GM12878 (cell line): Measurements from ENCODE around the gene TGM6. TPM values are rescaled to one million over a fixed set of nuclear protein-coding genes. Genes with fewer than 3 reads are reported as not detected.

Experiments used
- ATAC-seq: fragments of 200-7000 bp; cut with Tn5 transposase; 3 replicates; pipeline ENCODE4 v1.9.1; 2020; ENCODE audit warnings: mild to moderate bottlenecking, moderate library complexity
- BruUV-seq: library from RNA; stranded (reverse); fragments of 400-500 nt; replicated peaks from 2 replicates; lab custom pipeline; 2021; lab: Mats Ljungman, UMichigan
- CTCF ChIA-PET: fragments of 300-600 bp; sonication (Branson Sonifier 250); formaldehyde crosslinking; extraction: SDS; loops from one replicate; lab custom pipeline; 2021; ENCODE audit warnings: inconsistent platforms; lab: Yijun Ruan, JAX
- POLR2A ChIA-PET: fragments of 350-600 bp; formaldehyde crosslinking; extraction: SDS; loops from one replicate; lab custom pipeline; 2021; ENCODE audit warnings: inconsistent platforms; lab: Charles Lee
- RAD21 ChIA-PET: fragments of 300-600 bp; sonication (Branson Sonifier 250); formaldehyde crosslinking; loops from one replicate; lab custom pipeline; 2023; ENCODE audit warnings: antibody characterized with exemption; ENCODE audit not compliant: unreplicated experiment; lab: Charles Lee
- SMC1A ChIA-PET: fragments of 300-600 bp; sonication (Branson Sonifier 250); formaldehyde crosslinking; loops from one replicate; lab custom pipeline; 2023; ENCODE audit not compliant: unreplicated experiment, uncharacterized antibody; lab: Charles Lee
- DNase-seq: peaks from one replicate; pipeline ENCODE4 v3.0.0-alpha.2; 2011; ENCODE audit warnings: low read depth, low spot score
- FAIRE-seq: peaks from 3 replicates; lab custom pipeline; 2011; peaks lifted over from hg19 to GRCh38; lab: Jason Lieb, UNC
- H2AFZ ChIP-seq: 2 replicates; pipeline ENCODE4 v1.6.0; 2011; ENCODE audit warnings: low read depth, low read length, control low read depth; ENCODE audit not compliant: control insufficient read depth
- H3K27ac ChIP-seq: 2 replicates; pipeline ENCODE4 v1.5.1; 2011; ENCODE audit warnings: control low read depth; ENCODE audit not compliant: control insufficient read depth, insufficient read depth
- H3K27me3 ChIP-seq, 2 experiments: replicated peaks in 1 of 2; 2 replicates each; pipeline versions ENCODE4 v1.6.0 to v1.6.1; 2011; ENCODE audit warnings: low read length in 1 of 2; ENCODE audit not compliant: control insufficient read depth in 2 of 2, insufficient read depth in 2 of 2
- H3K36me3 ChIP-seq, 2 experiments: 2 replicates each; pipeline ENCODE4 v1.5.1; 2011; ENCODE audit warnings: low read length in 1 of 2; ENCODE audit not compliant: control insufficient read depth in 2 of 2, insufficient read depth in 2 of 2
- H3K4me1 ChIP-seq: 2 replicates; pipeline ENCODE4 v1.6.1; 2011; ENCODE audit warnings: mild to moderate bottlenecking, low read length, moderate library complexity, mixed read lengths; ENCODE audit not compliant: control insufficient read depth, insufficient read depth
- H3K4me2 ChIP-seq: 2 replicates; pipeline ENCODE4 v1.6.0; 2011; ENCODE audit warnings: control low read depth; ENCODE audit not compliant: control insufficient read depth, insufficient read depth
- H3K4me3 ChIP-seq: fragments of 200-600 bp; sonication (generic); 2 replicates; pipeline ENCODE4 v1.5.1; 2016
- H3K79me2 ChIP-seq: 2 replicates; pipeline ENCODE4 v1.6.0; 2011; ENCODE audit warnings: low read length; ENCODE audit not compliant: control insufficient read depth, insufficient read depth
- H3K9ac ChIP-seq: 2 replicates; pipeline ENCODE4 v1.8.0; 2011; ENCODE audit warnings: low read length, control low read depth, mixed read lengths; ENCODE audit not compliant: control insufficient read depth, insufficient read depth
- H3K9me3 ChIP-seq: replicated peaks from 3 replicates; pipeline ENCODE4 v1.5.1; 2011; ENCODE audit warnings: mild to moderate bottlenecking, low read length; ENCODE audit not compliant: control insufficient read depth, insufficient read depth
- H4K20me1 ChIP-seq: 2 replicates; pipeline ENCODE4 v1.6.0; 2011; ENCODE audit not compliant: control insufficient read depth, insufficient read depth
- BACH1 ChIP-seq: fragments of 450-650 bp; IDR thresholded peaks from 2 replicates; pipeline ENCODE4 v1.6.1; 2017; ENCODE audit warnings: mild to moderate bottlenecking, borderline replicate concordance
- BHLHE40 ChIP-seq, 2 experiments: fragments of 450-650 bp in 1 of 2; IDR thresholded peaks; 2 replicates each; pipeline ENCODE4 v1.6.1; 2011 to 2017; ENCODE audit warnings: low read depth in 2 of 2, borderline replicate concordance in 1 of 2, improper control_type of control experiment in 1 of 2, low read length in 1 of 2, mild to moderate bottlenecking in 1 of 2
- CBFB ChIP-seq: IDR thresholded peaks from 2 replicates; pipeline ENCODE4 v1.6.1; 2016; ENCODE audit warnings: antibody characterized with exemption, low read depth
- HDAC2 ChIP-seq: fragments of 200-600 bp; sonication (generic); IDR thresholded peaks from 2 replicates; pipeline ENCODE4 v1.6.1; 2017
- HDGF ChIP-seq: fragments of 450-650 bp; IDR thresholded peaks from 2 replicates; pipeline ENCODE4 v1.6.1; 2016; ENCODE audit warnings: antibody characterized with exemption
- IKZF1 ChIP-seq: fragments of 450-650 bp; conservative IDR thresholded peaks from 2 replicates; pipeline ENCODE4 v1.6.1; 2017; ENCODE audit warnings: antibody characterized with exemption, mild to moderate bottlenecking
- PML ChIP-seq: IDR thresholded peaks from 2 replicates; pipeline ENCODE4 v1.6.1; 2012; ENCODE audit warnings: low read length, inconsistent platforms
- POLR2A ChIP-seq: IDR thresholded peaks from 2 replicates; pipeline ENCODE4 v1.6.1; 2011; ENCODE audit warnings: low read depth, mild to moderate bottlenecking, low read length
- RCOR1 ChIP-seq: conservative IDR thresholded peaks from 2 replicates; pipeline ENCODE4 v1.6.1; 2012; ENCODE audit warnings: low read depth, low read length, improper control_type of control experiment
- TCF12 ChIP-seq: IDR thresholded peaks from 2 replicates; pipeline ENCODE4 v1.6.1; 2011; ENCODE audit warnings: low read depth, mild to moderate bottlenecking, low read length
- TCF7 ChIP-seq: IDR thresholded peaks from 2 replicates; pipeline ENCODE4 v1.6.1; 2014; ENCODE audit warnings: antibody characterized with exemption, borderline replicate concordance
- ZNF274 ChIP-seq: IDR thresholded peaks from one replicate; pipeline ENCODE4 v1.8.0; 2011; ENCODE audit not compliant: insufficient read length, insufficient read depth
- WGBS: methylation state at CpG from one replicate; pipeline ENCODE4 v1.1.6; 2016; ENCODE audit warnings: low lambda C conversion rate; ENCODE audit not compliant: insufficient replicate concordance, insufficient coverage; ENCODE audit errors: missing lambda C conversion rate; 5-methylcytosine and 5-hydroxymethylcytosine counted together
- in situ Hi-C: fragments of 300-500 bp; cut with MboI; formaldehyde crosslinking; loops from 9 replicates; pipeline ENCODE4 v1.14.3; 2018; ENCODE audit warnings: mixed read lengths
- intact Hi-C: fragments of 100-400 bp; cut with micrococcal nuclease; formaldehyde crosslinking; loops from one replicate; pipeline ENCODE4 v1.14.2; 2022; ENCODE audit not compliant: unreplicated experiment
- polyA plus RNA-seq, 11 experiments: library from polyadenylated mRNA; depleted of rRNA in 4 of 11; unstranded in 6 of 11; stranded (reverse) in 5 of 11; fragments of >200 nt; fragmentation: Nextera tagmentation in 4 of 11; fragmentation: Illumina TruSeq in 1 of 11; extraction: Ambion mirVana in 4 of 11; extraction: Trizol in 1 of 11; gene quantifications; 1 replicate in 1 of 11; 2 replicates in 10 of 11; pipeline versions ENCODE4 v1.2.1 to v1.2.3, GENCODE V29; 2011 to 2016; ENCODE audit warnings: inconsistent platforms in 2 of 11, missing spikeins in 2 of 11, low read depth in 1 of 11
- total RNA-seq, 4 experiments: library from RNA; depleted of rRNA in 3 of 4; stranded (reverse); fragments of >200 nt in 3 of 4; fragmentation: Illumina TruSeq in 1 of 4; extraction: Trizol in 1 of 4; gene quantifications; 2 replicates each; pipeline versions ENCODE4 v1.2.1 to v1.2.3, GENCODE V29; 2013 to 2021
- TF ChIP-seq, protein P1 (sequence below): fragments of 150-350 bp; IDR thresholded peaks from 2 replicates; pipeline ENCODE4 v1.6.1; 2014; ENCODE audit warnings: mild to moderate bottlenecking, low read depth, low read length
- TF ChIP-seq, protein P2 (sequence below): fragments of 450-650 bp; IDR thresholded peaks from 2 replicates; pipeline ENCODE4 v1.6.1; 2017; ENCODE audit warnings: antibody characterized with exemption, mild to moderate bottlenecking, moderate library complexity
- TF ChIP-seq, protein P3 (sequence below): fragments of 450-650 bp; formaldehyde crosslinking; IDR thresholded peaks from 2 replicates; pipeline ENCODE4 v1.4.0; 2022; ENCODE audit warnings: mild to moderate bottlenecking, moderate library complexity

Gene TGM6
- total and polyA plus RNA-seq, 10 of the 15 experiments (the other 5 are each of a cell fraction or from before 2014, with no cell fraction given), result not detected

DNA sequence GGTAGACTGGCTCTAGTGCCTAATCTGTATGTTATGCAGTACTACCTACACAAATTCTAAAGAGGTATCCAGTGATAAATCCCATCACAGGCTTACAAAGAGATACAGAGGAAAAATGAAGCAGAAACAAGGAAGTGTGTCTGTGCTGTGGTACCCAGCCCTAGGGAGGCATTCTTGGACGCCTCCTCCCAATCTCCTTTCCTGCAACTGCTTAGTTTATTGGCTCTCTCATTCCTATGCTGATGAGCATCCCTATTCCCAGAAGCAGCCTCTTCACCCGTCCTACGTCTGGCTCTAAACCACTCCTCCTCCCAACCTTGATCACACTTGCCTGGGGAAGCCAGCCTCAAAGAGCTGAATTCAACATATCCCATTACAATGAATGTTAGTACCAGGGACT lies 34.5 kb upstream of the TGM6 start (continued):
- no peak for TF ChIP-seq RCOR1
- TF ChIP-seq TCF12, result no peak

DNA sequence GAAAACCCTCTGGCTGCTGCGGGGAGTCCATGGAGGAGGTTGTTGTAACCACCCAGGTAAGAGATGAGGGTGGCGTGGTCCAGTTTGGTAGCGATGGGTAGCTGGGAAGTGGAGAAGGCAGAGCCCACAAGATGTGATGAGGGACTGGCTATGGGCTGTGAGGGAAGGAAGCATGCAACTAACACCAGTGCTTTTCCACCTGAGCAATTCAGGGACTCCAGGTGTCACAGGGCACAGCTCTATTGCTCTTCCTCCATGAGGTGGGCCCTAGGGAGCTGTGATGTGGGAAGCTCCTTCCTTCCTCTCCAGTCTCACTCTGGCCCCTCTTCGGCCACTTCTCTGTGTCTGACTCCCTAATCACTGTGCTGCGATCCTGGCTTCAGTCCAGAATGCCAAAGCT lies 32.4 kb upstream of the TGM6 start:
- Histone ChIP-seq H3K79me2 (no peaks in the 10 kb centered on the region), H3K4me1 (no peaks in the 10 kb centered on the region), H3K4me2 (no peak overlapping the region), H3K9ac (no peak overlapping the region), H3K27me3 (peaks cover 0 to 2% of the 10 kb centered on the region in 2 experiments; a peak in 2 of 4 replicates), H2AFZ (no peak overlapping the region), H3K27ac (no peak overlapping the region), H3K4me3 (no peak overlapping the region), H4K20me1 (no peaks in the 10 kb centered on the region), H3K36me3 (no peaks in the 10 kb centered on the region), H3K9me3 (no peaks in the 10 kb centered on the region; the same call in 2 of the 3 replicates)
- ChIA-PET CTCF (interaction anchor here (0.6 to 3.6 kb wide), 3 partner anchors 104 to 140 kb away, joined by 4 to 21 read pairs (median 10); no protein-coding TSS in a partner anchor), POLR2A (no interaction called here), SMC1A (interaction anchor here (0.7 to 0.9 kb wide), 2 partner anchors 47 to 141 kb away, joined by 3 to 4 read pairs; no protein-coding TSS in a partner anchor), RAD21 (interaction anchor here (1.2 kb wide), 1 partner anchor 141 kb away, joined by 5 read pairs; no protein-coding TSS in a partner anchor)
- intact Hi-C loops, result loop anchor here (5.0 kb wide), 1 partner anchor 141 kb away; no protein-coding TSS in a partner anchor
- no TSS peak for BruUV-seq
- FAIRE-seq (no peak), DNase-seq (no peak), ATAC-seq (no peak)
- WGBS, result 33% methylated on average over 5 of the region's 5 CpGs
- in situ Hi-C loops, result no loop called here
- TF ChIP-seq BACH1, result no peak
- TF ChIP-seq ZNF274, result no peak
- TF ChIP-seq, protein P1, sequence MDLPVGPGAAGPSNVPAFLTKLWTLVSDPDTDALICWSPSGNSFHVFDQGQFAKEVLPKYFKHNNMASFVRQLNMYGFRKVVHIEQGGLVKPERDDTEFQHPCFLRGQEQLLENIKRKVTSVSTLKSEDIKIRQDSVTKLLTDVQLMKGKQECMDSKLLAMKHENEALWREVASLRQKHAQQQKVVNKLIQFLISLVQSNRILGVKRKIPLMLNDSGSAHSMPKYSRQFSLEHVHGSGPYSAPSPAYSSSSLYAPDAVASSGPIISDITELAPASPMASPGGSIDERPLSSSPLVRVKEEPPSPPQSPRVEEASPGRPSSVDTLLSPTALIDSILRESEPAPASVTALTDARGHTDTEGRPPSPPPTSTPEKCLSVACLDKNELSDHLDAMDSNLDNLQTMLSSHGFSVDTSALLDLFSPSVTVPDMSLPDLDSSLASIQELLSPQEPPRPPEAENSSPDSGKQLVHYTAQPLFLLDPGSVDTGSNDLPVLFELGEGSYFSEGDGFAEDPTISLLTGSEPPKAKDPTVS, result no peak
- no peak for TF ChIP-seq PML
- no peak for TF ChIP-seq TCF7
- no peak for TF ChIP-seq HDAC2
- no peak for TF ChIP-seq IKZF1
- no peak for TF ChIP-seq TCF12
- TF ChIP-seq, protein P2, sequence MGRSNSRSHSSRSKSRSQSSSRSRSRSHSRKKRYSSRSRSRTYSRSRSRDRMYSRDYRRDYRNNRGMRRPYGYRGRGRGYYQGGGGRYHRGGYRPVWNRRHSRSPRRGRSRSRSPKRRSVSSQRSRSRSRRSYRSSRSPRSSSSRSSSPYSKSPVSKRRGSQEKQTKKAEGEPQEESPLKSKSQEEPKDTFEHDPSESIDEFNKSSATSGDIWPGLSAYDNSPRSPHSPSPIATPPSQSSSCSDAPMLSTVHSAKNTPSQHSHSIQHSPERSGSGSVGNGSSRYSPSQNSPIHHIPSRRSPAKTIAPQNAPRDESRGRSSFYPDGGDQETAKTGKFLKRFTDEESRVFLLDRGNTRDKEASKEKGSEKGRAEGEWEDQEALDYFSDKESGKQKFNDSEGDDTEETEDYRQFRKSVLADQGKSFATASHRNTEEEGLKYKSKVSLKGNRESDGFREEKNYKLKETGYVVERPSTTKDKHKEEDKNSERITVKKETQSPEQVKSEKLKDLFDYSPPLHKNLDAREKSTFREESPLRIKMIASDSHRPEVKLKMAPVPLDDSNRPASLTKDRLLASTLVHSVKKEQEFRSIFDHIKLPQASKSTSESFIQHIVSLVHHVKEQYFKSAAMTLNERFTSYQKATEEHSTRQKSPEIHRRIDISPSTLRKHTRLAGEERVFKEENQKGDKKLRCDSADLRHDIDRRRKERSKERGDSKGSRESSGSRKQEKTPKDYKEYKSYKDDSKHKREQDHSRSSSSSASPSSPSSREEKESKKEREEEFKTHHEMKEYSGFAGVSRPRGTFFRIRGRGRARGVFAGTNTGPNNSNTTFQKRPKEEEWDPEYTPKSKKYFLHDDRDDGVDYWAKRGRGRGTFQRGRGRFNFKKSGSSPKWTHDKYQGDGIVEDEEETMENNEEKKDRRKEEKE, result no peak
- TF ChIP-seq POLR2A, result no peak
- no peak for TF ChIP-seq HDGF
- no peak for TF ChIP-seq CBFB
- no peak for TF ChIP-seq BHLHE40 (IDR thresholded peaks at IDR 0.05; ENCODE audit: borderline replicate concordance in 1 of 2, low read depth in 2 of 2, low read length in 1 of 2)
- TF ChIP-seq, protein P3, sequence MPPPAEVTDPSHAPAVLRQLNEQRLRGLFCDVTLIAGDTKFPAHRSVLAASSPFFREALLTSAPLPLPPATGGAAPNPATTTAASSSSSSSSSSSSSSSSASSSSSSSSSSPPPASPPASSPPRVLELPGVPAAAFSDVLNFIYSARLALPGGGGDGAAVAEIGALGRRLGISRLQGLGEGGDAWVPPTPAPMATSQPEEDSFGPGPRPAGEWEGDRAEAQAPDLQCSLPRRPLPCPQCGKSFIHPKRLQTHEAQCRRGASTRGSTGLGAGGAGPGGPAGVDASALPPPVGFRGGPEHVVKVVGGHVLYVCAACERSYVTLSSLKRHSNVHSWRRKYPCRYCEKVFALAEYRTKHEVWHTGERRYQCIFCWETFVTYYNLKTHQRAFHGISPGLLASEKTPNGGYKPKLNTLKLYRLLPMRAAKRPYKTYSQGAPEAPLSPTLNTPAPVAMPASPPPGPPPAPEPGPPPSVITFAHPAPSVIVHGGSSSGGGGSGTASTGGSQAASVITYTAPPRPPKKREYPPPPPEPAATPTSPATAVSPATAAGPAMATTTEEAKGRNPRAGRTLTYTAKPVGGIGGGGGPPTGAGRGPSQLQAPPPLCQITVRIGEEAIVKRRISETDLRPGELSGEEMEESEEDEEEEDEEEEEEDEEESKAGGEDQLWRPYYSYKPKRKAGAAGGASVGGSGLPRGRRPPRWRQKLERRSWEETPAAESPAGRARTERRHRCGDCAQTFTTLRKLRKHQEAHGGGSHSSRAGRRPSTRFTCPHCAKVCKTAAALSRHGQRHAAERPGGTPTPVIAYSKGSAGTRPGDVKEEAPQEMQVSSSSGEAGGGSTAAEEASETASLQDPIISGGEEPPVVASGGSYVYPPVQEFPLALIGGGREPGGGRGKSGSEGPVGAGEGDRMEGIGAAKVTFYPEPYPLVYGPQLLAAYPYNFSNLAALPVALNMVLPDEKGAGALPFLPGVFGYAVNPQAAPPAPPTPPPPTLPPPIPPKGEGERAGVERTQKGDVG, result no peak
